Smooth muscle cell of the brain vasculature (primary cell): ENCODE data around the gene ASIC2.

Source experiments
- DNase-seq: peaks from one replicate; pipeline ENCODE4 v3.0.0-alpha.2; 2012; ENCODE audit warnings: low read depth, low spot score

Gene ASIC2

GRCh38 chr17:33292981-33293867, at the start of gene ASIC2:
Gene ASIC2, minus strand, starts transcription at chr17:33293295.
- no peak for DNase-seq

GRCh38 chr17:33342025-33342424, 48.9 kb upstream of the ASIC2 start:
- no peak for DNase-seq

GRCh38 chr17:33338242-33338641, 45.1 kb upstream of the ASIC2 start:
- no peak for DNase-seq

GRCh38 chr17:33335491-33336173, 42.5 kb upstream of the ASIC2 start:
- DNase-seq, result no peak

- DNase-seq, result no peak
These were observed 41.6 kb upstream of the ASIC2 start for GRCh38 chr17:33334703-33335102.

GRCh38 chr17:33330877-33331276, 37.8 kb upstream of the ASIC2 start:
- DNase-seq, result no peak

GRCh38 chr17:33328129-33328528, 35.0 kb upstream of the ASIC2 start:
- DNase-seq, result no peak

- no peak for DNase-seq
These were observed 31.6 kb upstream of the ASIC2 start for GRCh38 chr17:33324736-33325135.

GRCh38 chr17:33322063-33322462, 29.0 kb upstream of the ASIC2 start:
- no peak for DNase-seq

GRCh38 chr17:33318241-33318640, 25.1 kb upstream of the ASIC2 start:
- DNase-seq, result no peak

- no peak for DNase-seq
These were observed 23.7 kb upstream of the ASIC2 start for GRCh38 chr17:33316746-33317145.

- no peak for DNase-seq
These were observed 17.2 kb upstream of the ASIC2 start for GRCh38 chr17:33310296-33310695.

- DNase-seq, result no peak
These were observed 10.2 kb upstream of the ASIC2 start for GRCh38 chr17:33303254-33303653.

- no peak for DNase-seq
These were observed 9.3 kb upstream of the ASIC2 start for GRCh38 chr17:33302394-33302793.

- no peak for DNase-seq
These were observed 7.1 kb upstream of the ASIC2 start for GRCh38 chr17:33300241-33300640.

- DNase-seq, result no peak
These were observed 6.0 kb upstream of the ASIC2 start for GRCh38 chr17:33299115-33299514.

GRCh38 chr17:33297643-33298042, 4.5 kb upstream of the ASIC2 start:
- DNase-seq, result no peak

- DNase-seq, result no peak
These were observed 1.9 kb upstream of the ASIC2 start for GRCh38 chr17:33294994-33295393.

- DNase-seq, result no peak
These were observed 704 bp downstream of the ASIC2 start for GRCh38 chr17:33292201-33292980.

- no peak for DNase-seq
These were observed 1.6 kb downstream of the ASIC2 start for GRCh38 chr17:33291248-33292200.

- DNase-seq, result no peak
These were observed 2.8 kb downstream of the ASIC2 start for GRCh38 chr17:33290253-33290652.
